Measurements from ENCODE around the gene EPB41L4B. TPM values are rescaled to one million over a fixed set of nuclear protein-coding genes. Genes with fewer than 3 reads are reported as not detected.
"Not testable (repeated sequence)": the region's sequence is repeated elsewhere in the genome, so short reads cannot be mapped to it uniquely, and the experiment has no call there.

The EPB41L4B gene
- total and polyA plus RNA-seq, 3 donors from 2014 or later = 10.9 to 14.5 (median 14.3) TPM

- WGBS, 2 donors = 92 to 93% methylated on average over 2 of the region's 2 CpGs
- H3K4me3 ChIP-seq = no peak overlapping the region
- no peaks in the 10 kb centered on the region for H3K36me3 ChIP-seq (ENCODE audit: low read depth, missing control alignments)
- no peak for DNase-seq
- H3K9me3 ChIP-seq = no peaks in the 10 kb centered on the region
- H3K27ac ChIP-seq = no peak overlapping the region
- TF ChIP-seq CTCF (IDR thresholded peaks at IDR 0.05) = no peak
- TF ChIP-seq POLR2A (IDR thresholded peaks at IDR 0.05) = no peak
- intact Hi-C loops (cut with DNase I; ENCODE audit: low total_unique reads) = no loop called here
- H3K27me3 ChIP-seq = no peaks in the 10 kb centered on the region
- no peaks in the 10 kb centered on the region for H3K4me1 ChIP-seq
These were observed 187.3 kb downstream of the EPB41L4B start for GRCh38 chr9:109133533-109133932.

GRCh38 chr9:109132567-109133021 lies 188.3 kb downstream of the EPB41L4B start:
- TF ChIP-seq CTCF (IDR thresholded peaks at IDR 0.05) (no peak), POLR2A (IDR thresholded peaks at IDR 0.05) (no peak)
- no peak overlapping the region for H3K4me3 ChIP-seq
- no peaks in the 10 kb centered on the region for H3K9me3 ChIP-seq
- intact Hi-C loops (cut with DNase I; ENCODE audit: low total_unique reads) = no loop called here
- H3K4me1 ChIP-seq = no peaks in the 10 kb centered on the region
- no peaks in the 10 kb centered on the region for H3K36me3 ChIP-seq (ENCODE audit: low read depth, missing control alignments)
- no peak overlapping the region for H3K27ac ChIP-seq
- H3K27me3 ChIP-seq = no peaks in the 10 kb centered on the region
- 80 to 82% methylated on average over 2 of the region's 2 CpGs for WGBS, 2 donors
- DNase-seq = no peak

GRCh38 chr9:109129470-109130197 lies 191.2 kb downstream of the EPB41L4B start:
- no peak overlapping the region for H3K4me3 ChIP-seq
- H3K9me3 ChIP-seq = no peaks in the 10 kb centered on the region
- intact Hi-C loops (cut with DNase I; ENCODE audit: low total_unique reads) = no loop called here
- H3K36me3 ChIP-seq (ENCODE audit: low read depth, missing control alignments) = no peaks in the 10 kb centered on the region
- H3K27ac ChIP-seq = no peak overlapping the region
- H3K4me1 ChIP-seq = no peaks in the 10 kb centered on the region
- no peaks in the 10 kb centered on the region for H3K27me3 ChIP-seq
- no peak for DNase-seq
- TF ChIP-seq POLR2A (IDR thresholded peaks at IDR 0.05) = no peak
- TF ChIP-seq CTCF (IDR thresholded peaks at IDR 0.05) = no peak
- WGBS, 2 donors = 78 to 84% methylated on average over 6 of the region's 6 CpGs

- H3K4me1 ChIP-seq; H3K27ac ChIP-seq; intact Hi-C loops (cut with DNase I; ENCODE audit: low total_unique reads); H3K4me3 ChIP-seq; DNase-seq; H3K9me3 ChIP-seq; H3K27me3 ChIP-seq; H3K36me3 ChIP-seq (ENCODE audit: low read depth, missing control alignments): not testable (repeated sequence)
- 85% methylated on average over 4 of the region's 4 CpGs for WGBS, 2 donors
These were observed 194.2 kb downstream of the EPB41L4B start for GRCh38 chr9:109126671-109127070.

GRCh38 chr9:109124121-109124520 lies 196.7 kb downstream of the EPB41L4B start:
- no peak overlapping the region for H3K27ac ChIP-seq
- H3K4me3 ChIP-seq = no peak overlapping the region
- intact Hi-C loops (cut with DNase I; ENCODE audit: low total_unique reads) = no loop called here
- no peak for DNase-seq
- H3K4me1 ChIP-seq = no peaks in the 10 kb centered on the region
- no peaks in the 10 kb centered on the region for H3K27me3 ChIP-seq
- no peaks in the 10 kb centered on the region for H3K36me3 ChIP-seq (ENCODE audit: low read depth, missing control alignments)
- H3K9me3 ChIP-seq = no peaks in the 10 kb centered on the region
- TF ChIP-seq POLR2A (IDR thresholded peaks at IDR 0.05) (no peak), CTCF (IDR thresholded peaks at IDR 0.05) (no peak)
- WGBS, 2 donors = 76 to 81% methylated on average over 2 of the region's 2 CpGs
